Right atrium auricular region (tissue), 2 donors: ENCODE measurements around the gene PSMD5. TPM values are rescaled to one million over a fixed set of nuclear protein-coding genes. Genes with fewer than 3 reads are reported as not detected.

Experiments
- DNase-seq: peaks from one replicate; pipeline ENCODE4 v3.0.0-alpha.2; 2019; ENCODE audit warnings: low spot score
- H3K27ac ChIP-seq, 2 donors: fragments of 200-600 bp; sonication (generic); 1 replicate in 1 of 2; 2 replicates in 1 of 2; pipeline ENCODE4 v1.5.1; 2016 to 2019
- H3K27me3 ChIP-seq, 2 donors: fragments of 200-600 bp; sonication (generic); one replicate each; pipeline versions ENCODE4 v1.5.1 to v1.6.0; 2017 to 2019
- H3K36me3 ChIP-seq: fragments of 200-600 bp; sonication (generic); one replicate; pipeline ENCODE4 v1.5.1; 2016
- H3K4me1 ChIP-seq, 2 donors: fragments of 200-600 bp; sonication (generic); one replicate each; pipeline versions ENCODE4 v1.5.1 to v1.6.0; 2017 to 2019
- H3K4me3 ChIP-seq, 2 donors: fragments of 200-600 bp; sonication (generic); 1 replicate in 1 of 2; 2 replicates in 1 of 2; pipeline ENCODE4 v1.5.1; 2017 to 2019; ENCODE audit warnings: mild to moderate bottlenecking in 1 of 2, moderate library complexity in 1 of 2
- H3K9me3 ChIP-seq, 2 donors: fragments of 200-600 bp; sonication (generic); one replicate each; pipeline ENCODE4 v1.5.1; 2019
- total RNA-seq, 2 donors: library from RNA; depleted of rRNA; stranded (reverse); fragments of >200 nt; gene quantifications; one replicate each; pipeline ENCODE4 v1.1.0, GENCODE V29; 2016
- TF ChIP-seq, protein P1 (sequence below), 2 donors: fragments of 200-600 bp; sonication (generic); IDR thresholded peaks; one replicate each; pipeline ENCODE4 v1.5.1; 2019; ENCODE audit warnings: antibody characterized with exemption in 2 of 2

PSMD5 gene
- total RNA-seq, 2 donors from 2014 or later = 12.8 to 13.9 TPM

GRCh38 chr9:120873512-120873911, 30.8 kb upstream of the PSMD5 start:
- Histone ChIP-seq H3K27me3 (no peaks in the 10 kb centered on the region), H3K36me3 (no peaks in the 10 kb centered on the region), H3K4me1 (peaks cover 0 to 23% of the 10 kb centered on the region in 2 donors), H3K9me3 (no peaks in the 10 kb centered on the region), H3K27ac (no peak overlapping the region), H3K4me3 (no peak overlapping the region)
- TF ChIP-seq, protein P1, sequence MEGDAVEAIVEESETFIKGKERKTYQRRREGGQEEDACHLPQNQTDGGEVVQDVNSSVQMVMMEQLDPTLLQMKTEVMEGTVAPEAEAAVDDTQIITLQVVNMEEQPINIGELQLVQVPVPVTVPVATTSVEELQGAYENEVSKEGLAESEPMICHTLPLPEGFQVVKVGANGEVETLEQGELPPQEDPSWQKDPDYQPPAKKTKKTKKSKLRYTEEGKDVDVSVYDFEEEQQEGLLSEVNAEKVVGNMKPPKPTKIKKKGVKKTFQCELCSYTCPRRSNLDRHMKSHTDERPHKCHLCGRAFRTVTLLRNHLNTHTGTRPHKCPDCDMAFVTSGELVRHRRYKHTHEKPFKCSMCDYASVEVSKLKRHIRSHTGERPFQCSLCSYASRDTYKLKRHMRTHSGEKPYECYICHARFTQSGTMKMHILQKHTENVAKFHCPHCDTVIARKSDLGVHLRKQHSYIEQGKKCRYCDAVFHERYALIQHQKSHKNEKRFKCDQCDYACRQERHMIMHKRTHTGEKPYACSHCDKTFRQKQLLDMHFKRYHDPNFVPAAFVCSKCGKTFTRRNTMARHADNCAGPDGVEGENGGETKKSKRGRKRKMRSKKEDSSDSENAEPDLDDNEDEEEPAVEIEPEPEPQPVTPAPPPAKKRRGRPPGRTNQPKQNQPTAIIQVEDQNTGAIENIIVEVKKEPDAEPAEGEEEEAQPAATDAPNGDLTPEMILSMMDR (IDR thresholded peaks at IDR 0.05) = no peak
- DNase-seq = no peak

GRCh38 chr9:120872791-120873502, 30.2 kb upstream of the PSMD5 start:
- H3K9me3 ChIP-seq = no peaks in the 10 kb centered on the region
- H3K4me3 ChIP-seq = no peak overlapping the region
- H3K27me3 ChIP-seq = no peaks in the 10 kb centered on the region
- TF ChIP-seq, protein P1 (IDR thresholded peaks at IDR 0.05) = no peak
- peaks cover 0 to 26% of the 10 kb centered on the region in 2 donors for H3K4me1 ChIP-seq
- no peaks in the 10 kb centered on the region for H3K36me3 ChIP-seq
- no peak for DNase-seq
- H3K27ac ChIP-seq = no peak overlapping the region

- H3K27me3 ChIP-seq = no peaks in the 10 kb centered on the region
- peak overlapping the region in 1 of 2 donors; percentile 85 for H3K27ac ChIP-seq
- peaks cover 0 to 14% of the 10 kb centered on the region in 2 donors for H3K4me1 ChIP-seq
- H3K9me3 ChIP-seq = no peaks in the 10 kb centered on the region
- DNase-seq = no peak
- no peak overlapping the region for H3K4me3 ChIP-seq
- no peaks in the 10 kb centered on the region for H3K36me3 ChIP-seq
- TF ChIP-seq, protein P1 (IDR thresholded peaks at IDR 0.05) = no peak
Observed at GRCh38 chr9:120870206-120870605, 27.5 kb upstream of the PSMD5 start.

- DNase-seq = no peak
- Histone ChIP-seq H3K27ac (peak overlapping the region; percentile 85 to 88), H3K4me3 (no peak overlapping the region), H3K36me3 (no peaks in the 10 kb centered on the region), H3K9me3 (no peaks in the 10 kb centered on the region), H3K4me1 (peaks cover 0 to 14% of the 10 kb centered on the region in 2 donors), H3K27me3 (no peaks in the 10 kb centered on the region)
- TF ChIP-seq, protein P1 (IDR thresholded peaks at IDR 0.05) = no peak
Observed at GRCh38 chr9:120869726-120870125, 27.0 kb upstream of the PSMD5 start.

- Histone ChIP-seq H3K27ac (peak overlapping the region; percentile 85 to 88), H3K9me3 (no peaks in the 10 kb centered on the region), H3K36me3 (no peaks in the 10 kb centered on the region), H3K4me1 (peaks cover 0 to 14% of the 10 kb centered on the region in 2 donors), H3K4me3 (peak overlapping the region; percentile 49 to 54), H3K27me3 (no peaks in the 10 kb centered on the region)
- DNase-seq = no peak
- TF ChIP-seq, protein P1 (IDR thresholded peaks at IDR 0.05) = no peak
Observed at GRCh38 chr9:120869360-120869687, 26.6 kb upstream of the PSMD5 start.
